HepG2 (cell line): ENCODE results near the gene RNF8. TPM values are rescaled to one million over a fixed set of nuclear protein-coding genes. Genes with fewer than 3 reads are reported as not detected.

ENCODE experiments used
- ATAC-seq: fragments of 200-7000 bp; cut with Tn5 transposase; 3 replicates; pipeline ENCODE4 v1.9.1; 2020; ENCODE audit warnings: mild to moderate bottlenecking, moderate library complexity
- BruUV-seq: library from RNA; stranded (reverse); fragments of 400-500 nt; replicated peaks from 2 replicates; lab custom pipeline; 2021; lab: Mats Ljungman, UMichigan
- CTCF ChIA-PET: fragments of 300-600 bp; formaldehyde crosslinking; extraction: SDS; loops from one replicate; lab custom pipeline; 2021; ENCODE audit warnings: low total read pairs, inconsistent platforms, low intra/inter-chr PET ratio; lab: Yijun Ruan, JAX
- POLR2A ChIA-PET: fragments of 350-600 bp; sonication (Branson Sonifier 250); formaldehyde crosslinking; loops from one replicate; lab custom pipeline; 2020; ENCODE audit warnings: antibody characterized with exemption, inconsistent platforms; lab: Yijun Ruan, JAX
- DNase-seq: peaks from one replicate; pipeline ENCODE4 v3.0.0-alpha.2; 2015; ENCODE audit warnings: low spot score
- FAIRE-seq: peaks from 3 replicates; lab custom pipeline; 2011; peaks lifted over from hg19 to GRCh38; lab: Jason Lieb, UNC
- H2AFZ ChIP-seq: one replicate; pipeline ENCODE4 v1.6.1; 2011; ENCODE audit warnings: low read length, inconsistent platforms
- H3K27ac ChIP-seq: fragments of 300-600 bp; 3 replicates; pipeline ENCODE4 v1.8.0; 2011; ENCODE audit warnings: mixed run types, mild to moderate bottlenecking, mixed read lengths, low read length, inconsistent platforms; ENCODE audit not compliant: insufficient read depth; ENCODE audit errors: extremely low read length
- H3K27me3 ChIP-seq, 2 experiments: fragments of 200-600 bp in 1 of 2; 2 replicates in 1 of 2; 3 replicates in 1 of 2; pipeline versions ENCODE4 v1.6.0 to v1.8.0; 2011; ENCODE audit warnings: low read length in 2 of 2, mild to moderate bottlenecking in 2 of 2, moderate library complexity in 2 of 2, inconsistent platforms in 1 of 2; ENCODE audit not compliant: insufficient read depth in 2 of 2, control insufficient read depth in 1 of 2
- H3K36me3 ChIP-seq, 2 experiments: fragments of 200-600 bp in 1 of 2; replicated peaks in 1 of 2; 2 replicates in 1 of 2; 3 replicates in 1 of 2; pipeline versions ENCODE4 v1.5.1 to v1.8.0; 2011; ENCODE audit warnings: low read length in 2 of 2, inconsistent platforms in 1 of 2; ENCODE audit not compliant: insufficient read depth in 2 of 2, control insufficient read depth in 1 of 2
- H3K4me1 ChIP-seq: 2 replicates; pipeline ENCODE4 v1.5.1; 2012; ENCODE audit warnings: low read length, inconsistent platforms; ENCODE audit not compliant: insufficient read depth
- H3K4me2 ChIP-seq: 2 replicates; pipeline ENCODE4 v1.6.0; 2011; ENCODE audit warnings: low read depth, low read length, inconsistent platforms
- H3K4me3 ChIP-seq, 3 experiments: fragments of 200-600 bp in 1 of 3; sonication (generic), shearing (Covaris generic) in 1 of 3; replicated peaks in 1 of 3; 2 replicates each; pipeline ENCODE4 v1.5.1; 2011 to 2016; ENCODE audit warnings: low read length in 3 of 3, inconsistent platforms in 2 of 3, low read depth in 2 of 3, mild to moderate bottlenecking in 2 of 3, control low read depth in 1 of 3, mixed read lengths in 1 of 3; ENCODE audit not compliant: insufficient read depth in 1 of 3
- H3K79me2 ChIP-seq: one replicate; pipeline ENCODE4 v1.6.1; 2011; ENCODE audit warnings: low read length, inconsistent platforms; ENCODE audit not compliant: insufficient read depth
- H3K9ac ChIP-seq: 2 replicates; pipeline ENCODE4 v1.6.0; 2011; ENCODE audit warnings: mild to moderate bottlenecking, low read depth, low read length, inconsistent platforms; ENCODE audit not compliant: insufficient read depth
- H3K9me3 ChIP-seq: 2 replicates; pipeline ENCODE4 v1.5.1; 2012; ENCODE audit warnings: mild to moderate bottlenecking, low read length
- H4K20me1 ChIP-seq: 2 replicates; pipeline ENCODE4 v1.6.0; 2011; ENCODE audit warnings: inconsistent platforms, mild to moderate bottlenecking, low read length, moderate library complexity; ENCODE audit not compliant: insufficient read depth
- AHR ChIP-seq: IDR thresholded peaks from 2 replicates; pipeline ENCODE4 v1.6.1; 2018; ENCODE audit warnings: missing genetic modification reagents, missing compliant biosample characterization
- GTF3A ChIP-seq: sonication (generic); formaldehyde crosslinking; conservative IDR thresholded peaks from 2 replicates; pipeline ENCODE4 v1.4.0; 2020; ENCODE audit warnings: mild to moderate bottlenecking, missing genetic modification reagents
- HOXA9 ChIP-seq: sonication (generic); formaldehyde crosslinking; IDR thresholded peaks from 2 replicates; pipeline ENCODE4 v1.8.1; 2022; ENCODE audit warnings: missing genetic modification reagents, mild to moderate bottlenecking, moderate library complexity, borderline replicate concordance
- KLF12 ChIP-seq: sonication (generic); formaldehyde crosslinking; IDR thresholded peaks from 2 replicates; pipeline ENCODE4 v1.4.0; 2020; ENCODE audit warnings: missing genetic modification reagents, borderline replicate concordance
- NBN ChIP-seq: fragments of 450-650 bp; conservative IDR thresholded peaks from 2 replicates; pipeline ENCODE4 v1.6.1; 2017
- PAF1 ChIP-seq: IDR thresholded peaks from 2 replicates; pipeline ENCODE4 v1.6.1; 2016; ENCODE audit warnings: missing genetic modification reagents, missing compliant biosample characterization
- RAD51 ChIP-seq: fragments of 450-650 bp; IDR thresholded peaks from 2 replicates; pipeline ENCODE4 v1.6.1; 2016; ENCODE audit warnings: borderline replicate concordance
- TMF1 ChIP-seq: sonication (generic); formaldehyde crosslinking; IDR thresholded peaks from 2 replicates; pipeline ENCODE4 v1.8.1; 2022; ENCODE audit warnings: low read depth, missing genetic modification reagents
- ZC3H4 ChIP-seq: sonication (generic); formaldehyde crosslinking; IDR thresholded peaks from 2 replicates; pipeline ENCODE4 v1.4.0; 2020; ENCODE audit warnings: missing genetic modification reagents, borderline replicate concordance
- ZNF235 ChIP-seq: sonication (generic); formaldehyde crosslinking; IDR thresholded peaks from 2 replicates; pipeline ENCODE4 v1.8.1; 2023; ENCODE audit warnings: mild to moderate bottlenecking, missing genetic modification reagents, borderline replicate concordance
- ZNF512B ChIP-seq: sonication (generic); formaldehyde crosslinking; IDR thresholded peaks from 2 replicates; pipeline ENCODE4 v1.5.1; 2020; ENCODE audit warnings: missing genetic modification reagents, mild to moderate bottlenecking, borderline replicate concordance
- ZNF619 ChIP-seq: sonication (generic); formaldehyde crosslinking; IDR thresholded peaks from 2 replicates; pipeline ENCODE4 v1.4.0; 2020; ENCODE audit warnings: mild to moderate bottlenecking, missing genetic modification reagents
- ZNF713 ChIP-seq: sonication (generic); formaldehyde crosslinking; IDR thresholded peaks from 2 replicates; pipeline ENCODE4 v1.4.0; 2020; ENCODE audit warnings: mild to moderate bottlenecking, missing genetic modification reagents
- ZNF770 ChIP-seq: sonication (generic); formaldehyde crosslinking; IDR thresholded peaks from 2 replicates; pipeline ENCODE4 v1.5.0; 2020; ENCODE audit warnings: mild to moderate bottlenecking, missing genetic modification reagents
- WGBS: methylation state at CpG from one replicate; pipeline ENCODE4 v1.1.6; 2017; ENCODE audit warnings: low lambda C conversion rate; 5-methylcytosine and 5-hydroxymethylcytosine counted together
- in situ Hi-C: cut with HindIII; loops from 2 replicates; pipeline ENCODE4 v1.10.0; 2017; ENCODE audit warnings: low pct_unique_long_range_greater_than_20kb; ENCODE audit not compliant: extremely low pct_ligation_motif_present
- intact Hi-C: fragments of 100-400 bp; cut with micrococcal nuclease; formaldehyde crosslinking; loops from one replicate; pipeline ENCODE4 v1.10.0; 2022; ENCODE audit not compliant: unreplicated experiment
- polyA plus RNA-seq, 8 experiments: library from polyadenylated mRNA; depleted of rRNA in 3 of 8; stranded (reverse) in 7 of 8; unstranded in 1 of 8; fragments of >200 nt; fragmentation: Illumina TruSeq in 4 of 8; extraction: Trizol in 4 of 8; gene quantifications; 2 replicates each; pipeline versions ENCODE4 v1.2.1 to v1.2.3, GENCODE V29; 2011 to 2016; ENCODE audit warnings: low read depth in 4 of 8, missing spikeins in 1 of 8, mixed read lengths in 1 of 8; ENCODE audit not compliant: insufficient read depth in 1 of 8
- total RNA-seq, 5 experiments: library from RNA; depleted of rRNA; stranded (reverse); fragments of >200 nt; fragmentation: Illumina TruSeq; extraction: Trizol; gene quantifications; 2 replicates each; pipeline ENCODE4 v1.2.3, GENCODE V29; 2016; ENCODE audit warnings: low read depth in 1 of 5

RNF8 gene
- total and polyA plus RNA-seq, 2 of the 13 experiments (the other 11 are each of a cell fraction or from before 2014, with no cell fraction given), result 21.8 to 47.6 TPM

GRCh38 chr6:37389857-37390256 lies 36.1 kb downstream of the RNF8 start:
- WGBS, result 98% methylated on average over 3 of the region's 3 CpGs
- Histone ChIP-seq H3K36me3 (peaks cover 8 to 53% of the 10 kb centered on the region in 2 experiments; a peak in 4 of 5 replicates), H3K9me3 (no peaks in the 10 kb centered on the region), H3K4me1 (no peaks in the 10 kb centered on the region), H4K20me1 (no peaks in the 10 kb centered on the region), H3K9ac (no peak overlapping the region), H3K27me3 (no peaks in the 10 kb centered on the region), H3K4me3 (no peak overlapping the region), H3K4me2 (no peak overlapping the region), H3K27ac (no peak overlapping the region), H3K79me2 (no peaks in the 10 kb centered on the region), H2AFZ (no peak overlapping the region)
- intact Hi-C loops, result no loop called here
- POLR2A ChIA-PET, result no interaction called here
- DNase-seq (no peak), ATAC-seq (no peak), FAIRE-seq (no peak)
- in situ Hi-C loops, result no loop called here
- TF ChIP-seq ZNF235 (no peak), RAD51 (no peak), ZNF619 (CRISPR knock-in tag) (no peak), GTF3A (CRISPR knock-in tag) (no peak), KLF12 (CRISPR knock-in tag) (no peak), AHR (CRISPR knock-in tag) (no peak), ZNF512B (CRISPR knock-in tag) (no peak), NBN (no peak), ZNF713 (no peak), HOXA9 (CRISPR knock-in tag) (no peak), ZC3H4 (no peak), ZNF770 (no peak), PAF1 (CRISPR knock-in tag) (no peak), TMF1 (CRISPR knock-in tag) (no peak)
- no TSS peak for BruUV-seq
- CTCF ChIA-PET, result no interaction called here
